Gastrocnemius medialis (tissue), 4 donors: ENCODE results near the gene EPHA4.

Experiments used
- CTCF ChIP-seq, 5 experiments: fragments of 450-650 bp in 3 of 5; fragments of 200-600 bp in 2 of 5; sonication (generic) in 2 of 5; IDR thresholded peaks in 4 of 5; conservative IDR thresholded peaks in 1 of 5; 1 replicate in 4 of 5; 2 replicates in 1 of 5; pipeline ENCODE4 v1.5.1; 2016 to 2019; ENCODE audit warnings: antibody characterized with exemption in 5 of 5, mild to moderate bottlenecking in 3 of 5, moderate library complexity in 3 of 5
- POLR2A ChIP-seq, 2 donors: fragments of 450-650 bp; IDR thresholded peaks; one replicate each; pipeline ENCODE4 v1.6.1; 2017; ENCODE audit warnings: antibody characterized with exemption in 2 of 2, mild to moderate bottlenecking in 2 of 2, moderate library complexity in 2 of 2

DNA sequence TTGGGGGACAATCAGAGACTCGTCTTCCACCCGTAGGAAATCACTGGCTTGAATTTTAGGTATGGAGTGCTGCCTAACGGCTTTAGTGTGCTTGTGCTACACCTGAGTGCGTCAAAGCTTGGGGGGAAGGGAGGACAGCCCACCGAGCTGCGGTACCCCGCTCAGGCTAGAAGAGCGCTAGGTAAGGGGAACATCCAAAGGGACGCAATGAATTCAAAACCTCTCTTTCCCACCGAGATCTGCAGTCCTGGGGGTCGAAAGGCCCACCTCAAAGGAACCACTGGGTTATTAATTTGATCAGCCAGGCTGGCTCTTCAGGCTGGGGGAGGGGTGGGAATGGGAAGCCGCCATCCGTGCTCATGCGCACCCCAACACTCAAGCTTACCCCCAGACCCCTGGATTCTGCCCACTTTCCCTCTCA lies 2.7 kb downstream of the EPHA4 start:
- TF ChIP-seq CTCF (IDR thresholded peaks at IDR 0.05 in 4 of 5, conservative IDR thresholded peaks at IDR 0.05 in 1 of 5) (no peak), POLR2A (IDR thresholded peaks at IDR 0.05) (no peak)
